ENCODE measurements around the gene TMEM132A.

GRCh38 chr11:60948250-60948649, 24.0 kb downstream of the TMEM132A start:
- TF ChIP-seq POLR2A (IDR thresholded peaks at IDR 0.05; ENCODE audit: low read length) (no peak), GATA1 (IDR thresholded peaks at IDR 0.05; ENCODE audit: low read depth, low read length) (no peak)

Measured in erythroblast (primary cell).